Gastroesophageal sphincter (tissue), 4 donors: Measurements from ENCODE around the gene CAMTA2. TPM values are rescaled to one million over a fixed set of nuclear protein-coding genes. Genes with fewer than 3 reads are reported as not detected.

Experiments
- ATAC-seq: fragments of 150-250 bp; one replicate; pipeline ENCODE4 v1.9.1; 2016; ENCODE audit warnings: mild to moderate bottlenecking, moderate library complexity
- H3K27ac ChIP-seq, 4 donors: fragments of 200-600 bp; sonication (generic) in 3 of 4; 1 replicate in 3 of 4; 2 replicates in 1 of 4; pipeline ENCODE4 v1.5.1; 2016 to 2019
- H3K27me3 ChIP-seq: fragments of 200-600 bp; sonication (generic); one replicate; pipeline ENCODE4 v1.5.1; 2019
- H3K36me3 ChIP-seq, 2 donors: fragments of 200-600 bp; sonication (generic); one replicate each; pipeline ENCODE4 v1.5.1; 2019; ENCODE audit warnings: control low read depth in 1 of 2
- H3K4me1 ChIP-seq, 3 donors: fragments of 200-600 bp; sonication (generic); 1 replicate in 2 of 3; 2 replicates in 1 of 3; pipeline ENCODE4 v1.5.1; 2016 to 2019; ENCODE audit warnings: control low read depth in 2 of 3
- H3K4me3 ChIP-seq, 2 donors: fragments of 200-600 bp; sonication (generic); one replicate each; pipeline ENCODE4 v1.5.1; 2019; ENCODE audit warnings: mild to moderate bottlenecking in 1 of 2, moderate library complexity in 1 of 2
- H3K9me3 ChIP-seq, 3 donors: fragments of 200-600 bp; sonication (generic); one replicate each; pipeline ENCODE4 v1.5.1; 2017 to 2019; ENCODE audit warnings: control low read depth in 2 of 3
- EP300 ChIP-seq: sonication (generic); formaldehyde crosslinking; IDR thresholded peaks from one replicate; pipeline ENCODE4 v1.6.1; 2017; ENCODE audit warnings: antibody characterized with exemption, mild to moderate bottlenecking
- POLR2A ChIP-seq, 2 donors: fragments of 450-650 bp; IDR thresholded peaks; one replicate each; pipeline ENCODE4 v1.6.1; 2017; ENCODE audit warnings: antibody characterized with exemption in 2 of 2, mild to moderate bottlenecking in 2 of 2, moderate library complexity in 1 of 2
- POLR2AphosphoS5 ChIP-seq: sonication (generic); formaldehyde crosslinking; IDR thresholded peaks from one replicate; pipeline ENCODE4 v1.6.1; 2017; ENCODE audit warnings: antibody characterized with exemption
- WGBS, 2 donors: methylation state at CpG; one replicate each; pipeline ENCODE4 v1.1.5; 2018; ENCODE audit warnings: low coverage in 1 of 2; 5-methylcytosine and 5-hydroxymethylcytosine counted together
- total RNA-seq, 4 donors: library from RNA; depleted of rRNA; stranded (reverse); fragments of >200 nt; gene quantifications; one replicate each; pipeline ENCODE4 v1.1.0, GENCODE V29; 2016
- TF ChIP-seq, protein P1 (sequence below), 4 experiments: fragments of 200-600 bp in 2 of 4; fragments of 450-650 bp in 2 of 4; sonication (generic) in 1 of 4; IDR thresholded peaks; one replicate each; pipeline ENCODE4 v1.5.1; 2017 to 2019; ENCODE audit warnings: antibody characterized with exemption in 4 of 4, mild to moderate bottlenecking in 2 of 4, moderate library complexity in 2 of 4

CAMTA2 gene
- total RNA-seq, 4 donors from 2014 or later, result 16.7 to 50.0 (median 26.1) TPM

DNA sequence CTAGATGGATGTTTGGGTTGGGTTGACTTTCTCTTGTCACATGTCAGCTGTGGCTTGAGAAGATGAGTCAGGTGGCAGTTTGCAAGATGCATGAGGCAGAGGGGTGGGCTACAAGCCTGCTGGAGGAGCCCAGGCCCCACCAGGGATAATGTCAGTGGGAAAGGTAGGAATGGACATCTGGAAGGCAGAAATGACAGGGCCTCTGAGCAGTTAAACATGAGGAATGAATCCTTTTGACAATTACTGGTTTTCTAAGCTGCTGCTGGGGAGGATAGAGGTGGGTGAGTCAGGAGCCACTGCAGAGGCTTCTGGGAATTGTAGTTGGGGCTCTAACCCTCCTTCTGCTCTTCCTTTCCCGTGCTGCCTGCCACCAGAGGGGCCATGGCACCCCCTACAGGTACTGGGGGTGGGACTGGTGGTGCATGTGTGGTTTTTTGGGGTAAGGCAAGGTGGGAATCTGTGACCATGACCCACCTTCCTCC lies 32.0 kb upstream of the CAMTA2 start:
- Histone ChIP-seq H3K27ac (no peak overlapping the region), H3K4me3 (no peak overlapping the region), H3K4me1 (no peaks in the 10 kb centered on the region), H3K36me3 (peaks cover 0 to 100% of the 10 kb centered on the region in 2 donors), H3K9me3 (no peaks in the 10 kb centered on the region), H3K27me3 (no peaks in the 10 kb centered on the region)
- no peak for ATAC-seq
- no CpG with 5 or more reads among the region's 1 CpG for WGBS, 2 donors
- TF ChIP-seq, protein P1, sequence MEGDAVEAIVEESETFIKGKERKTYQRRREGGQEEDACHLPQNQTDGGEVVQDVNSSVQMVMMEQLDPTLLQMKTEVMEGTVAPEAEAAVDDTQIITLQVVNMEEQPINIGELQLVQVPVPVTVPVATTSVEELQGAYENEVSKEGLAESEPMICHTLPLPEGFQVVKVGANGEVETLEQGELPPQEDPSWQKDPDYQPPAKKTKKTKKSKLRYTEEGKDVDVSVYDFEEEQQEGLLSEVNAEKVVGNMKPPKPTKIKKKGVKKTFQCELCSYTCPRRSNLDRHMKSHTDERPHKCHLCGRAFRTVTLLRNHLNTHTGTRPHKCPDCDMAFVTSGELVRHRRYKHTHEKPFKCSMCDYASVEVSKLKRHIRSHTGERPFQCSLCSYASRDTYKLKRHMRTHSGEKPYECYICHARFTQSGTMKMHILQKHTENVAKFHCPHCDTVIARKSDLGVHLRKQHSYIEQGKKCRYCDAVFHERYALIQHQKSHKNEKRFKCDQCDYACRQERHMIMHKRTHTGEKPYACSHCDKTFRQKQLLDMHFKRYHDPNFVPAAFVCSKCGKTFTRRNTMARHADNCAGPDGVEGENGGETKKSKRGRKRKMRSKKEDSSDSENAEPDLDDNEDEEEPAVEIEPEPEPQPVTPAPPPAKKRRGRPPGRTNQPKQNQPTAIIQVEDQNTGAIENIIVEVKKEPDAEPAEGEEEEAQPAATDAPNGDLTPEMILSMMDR (IDR thresholded peaks at IDR 0.05), result no peak
- TF ChIP-seq EP300, result no peak
- no peak for TF ChIP-seq POLR2AphosphoS5
- TF ChIP-seq POLR2A (IDR thresholded peaks at IDR 0.05), result no peak

- Histone ChIP-seq H3K27me3 (no peaks in the 10 kb centered on the region), H3K4me3 (no peak overlapping the region), H3K4me1 (no peaks in the 10 kb centered on the region), H3K36me3 (peaks cover 0 to 100% of the 10 kb centered on the region in 2 donors), H3K27ac (no peak overlapping the region), H3K9me3 (no peaks in the 10 kb centered on the region)
- TF ChIP-seq, protein P1 (IDR thresholded peaks at IDR 0.05), result no peak
- no peak for TF ChIP-seq POLR2AphosphoS5
- no peak for TF ChIP-seq EP300
- no peak for TF ChIP-seq POLR2A (IDR thresholded peaks at IDR 0.05)
- WGBS, 2 donors, result 88% methylated on average over 3 of the region's 4 CpGs; no CpG with 5 or more reads in 1 of the 2 donors
- no peak for ATAC-seq
Observed at GRCh38 chr17:5014357-5014756, 26.9 kb upstream of the CAMTA2 start.

- no peak for TF ChIP-seq POLR2AphosphoS5
- TF ChIP-seq POLR2A (IDR thresholded peaks at IDR 0.05), result no peak
- TF ChIP-seq, protein P1 (IDR thresholded peaks at IDR 0.05), result no peak
- TF ChIP-seq EP300, result no peak
- WGBS, 2 donors, result 54% methylated on average over 4 of the region's 6 CpGs; no CpG with 5 or more reads in 1 of the 2 donors
- Histone ChIP-seq H3K36me3 (peaks cover 0 to 100% of the 10 kb centered on the region in 2 donors), H3K9me3 (no peaks in the 10 kb centered on the region), H3K4me1 (no peaks in the 10 kb centered on the region), H3K4me3 (no peak overlapping the region), H3K27me3 (no peaks in the 10 kb centered on the region), H3K27ac (no peak overlapping the region)
- ATAC-seq, result no peak
Observed at GRCh38 chr17:5011928-5012327, 24.5 kb upstream of the CAMTA2 start.

DNA sequence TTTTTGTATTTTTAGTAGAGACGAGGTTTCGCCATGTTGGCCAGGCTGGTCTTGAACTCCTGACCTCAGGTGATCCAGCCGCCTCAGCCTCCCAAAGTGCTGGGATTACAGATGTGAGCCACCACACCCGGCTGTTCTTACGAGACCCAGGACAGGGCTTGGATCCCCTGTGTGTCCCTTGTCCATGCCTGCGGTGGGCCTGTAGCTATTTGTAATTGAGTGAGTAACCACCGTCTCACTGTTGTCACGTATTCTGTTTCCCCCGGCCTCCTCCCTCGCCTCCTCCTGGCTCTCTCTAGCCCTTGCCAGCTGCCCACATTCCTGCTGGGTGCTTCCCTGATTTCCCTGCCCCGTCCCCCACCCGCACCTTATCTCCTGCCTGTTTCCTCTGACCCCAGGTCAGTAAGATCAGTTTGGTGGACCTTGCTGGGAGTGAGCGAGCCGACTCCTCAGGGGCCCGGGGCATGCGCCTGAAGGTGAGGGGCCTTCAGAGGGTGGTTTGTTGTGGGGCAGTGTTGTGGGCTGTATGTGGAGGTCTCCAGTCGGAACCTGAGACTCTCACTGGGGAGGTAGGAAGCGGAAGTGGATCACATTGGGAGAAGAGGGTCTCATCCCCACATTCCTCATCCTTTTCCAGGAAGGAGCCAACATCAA lies 15.9 kb upstream of the CAMTA2 start:
- 90 to 98% methylated on average over 7 of the region's 18 CpGs for WGBS, 2 donors
- Histone ChIP-seq H3K27ac (no peak overlapping the region), H3K9me3 (no peaks in the 10 kb centered on the region), H3K4me3 (no peak overlapping the region), H3K4me1 (peaks cover 0 to 33% (median 18%) of the 10 kb centered on the region in 3 donors), H3K36me3 (peaks cover 0 to 78% of the 10 kb centered on the region in 2 donors), H3K27me3 (no peaks in the 10 kb centered on the region)
- no peak for ATAC-seq
- TF ChIP-seq EP300, result no peak
- TF ChIP-seq, protein P1 (IDR thresholded peaks at IDR 0.05), result no peak
- TF ChIP-seq POLR2AphosphoS5, result no peak
- TF ChIP-seq POLR2A (IDR thresholded peaks at IDR 0.05), result no peak
